K562 (cell line): ENCODE data around the gene CBFA2T3. TPM values are rescaled to one million over a fixed set of nuclear protein-coding genes. Genes with fewer than 3 reads are reported as not detected.

ENCODE experiments used
- BCOR ChIP-seq: fragments of 450-650 bp; IDR thresholded peaks from 2 replicates; pipeline ENCODE4 v1.6.1; 2016
- CREM ChIP-seq: IDR thresholded peaks from 2 replicates; pipeline ENCODE4 v1.6.1; 2014; ENCODE audit warnings: antibody characterized with exemption, low read depth
- EP400 ChIP-seq: fragments of 450-650 bp; IDR thresholded peaks from 2 replicates; pipeline ENCODE4 v1.6.1; 2017; ENCODE audit warnings: antibody characterized with exemption, mild to moderate bottlenecking, moderate library complexity
- HLTF ChIP-seq: fragments of 450-650 bp; IDR thresholded peaks from 2 replicates; pipeline ENCODE4 v1.6.1; 2016
- HMG20A ChIP-seq: fragments of 450-650 bp; formaldehyde crosslinking; conservative IDR thresholded peaks from 2 replicates; pipeline ENCODE4 v1.4.0; 2020; ENCODE audit warnings: mild to moderate bottlenecking, mixed read lengths
- ID3 ChIP-seq, 2 experiments: fragments of 250-450 bp in 1 of 2; fragments of 450-650 bp in 1 of 2; sonication (Bioruptor Pico) in 1 of 2; IDR thresholded peaks; 2 replicates each; pipeline versions ENCODE4 v1.6.1 to v1.8.0; 2016 to 2021; ENCODE audit warnings: mild to moderate bottlenecking in 2 of 2, moderate library complexity in 2 of 2, missing compliant biosample characterization in 1 of 2, missing genetic modification characterization in 1 of 2
- ILK ChIP-seq: fragments of 450-650 bp; IDR thresholded peaks from 2 replicates; pipeline ENCODE4 v1.6.1; 2016; ENCODE audit warnings: missing genetic modification characterization, low read depth, mild to moderate bottlenecking, missing compliant biosample characterization, moderate library complexity, borderline replicate concordance
- MAFK ChIP-seq: IDR thresholded peaks from 2 replicates; pipeline ENCODE4 v1.6.1; 2011; ENCODE audit warnings: low read length, improper control_type of control experiment
- MCM2 ChIP-seq: fragments of 450-650 bp; IDR thresholded peaks from 2 replicates; pipeline ENCODE4 v1.6.1; 2017; ENCODE audit warnings: low read depth, mild to moderate bottlenecking
- PHF20 ChIP-seq: fragments of 450-650 bp; IDR thresholded peaks from 2 replicates; pipeline ENCODE4 v1.6.1; 2018; ENCODE audit not compliant: partially characterized antibody
- RBBP5 ChIP-seq: fragments of 200-600 bp; sonication (generic); IDR thresholded peaks from 2 replicates; pipeline ENCODE4 v1.6.1; 2012; ENCODE audit warnings: borderline replicate concordance, mild to moderate bottlenecking, low read length, control low read depth, inconsistent platforms; ENCODE audit not compliant: insufficient read depth, poor library complexity, severe bottlenecking
- SNAPC5 ChIP-seq: fragments of 250-450 bp; sonication (Bioruptor Pico); IDR thresholded peaks from 2 replicates; pipeline ENCODE4 v1.8.0; 2021; ENCODE audit warnings: moderate library complexity, mild to moderate bottlenecking, inconsistent platforms
- STAT5B ChIP-seq: fragments of 250-450 bp; sonication (Bioruptor Pico); IDR thresholded peaks from 2 replicates; pipeline ENCODE4 v1.8.0; 2021; ENCODE audit warnings: mild to moderate bottlenecking, inconsistent platforms
- ZFP36 ChIP-seq: fragments of 150-350 bp; IDR thresholded peaks from 2 replicates; pipeline ENCODE4 v1.6.1; 2018; ENCODE audit warnings: low read length, low read depth; ENCODE audit not compliant: partially characterized antibody
- ZNF174 ChIP-seq: fragments of 250-450 bp; sonication (Bioruptor Pico); IDR thresholded peaks from 2 replicates; pipeline ENCODE4 v1.4.0; 2020; ENCODE audit warnings: mild to moderate bottlenecking
- ZNF695 ChIP-seq: fragments of 450-650 bp; formaldehyde crosslinking; IDR thresholded peaks from 2 replicates; pipeline ENCODE4 v1.4.0; 2020; ENCODE audit warnings: mild to moderate bottlenecking, moderate library complexity
- ZNF780A ChIP-seq: fragments of 250-450 bp; sonication (Bioruptor Pico); IDR thresholded peaks from 2 replicates; pipeline ENCODE4 v1.5.0; 2021; ENCODE audit warnings: mild to moderate bottlenecking
- polyA plus RNA-seq, 8 experiments: library from polyadenylated mRNA; depleted of rRNA in 4 of 8; stranded (reverse) in 5 of 8; unstranded in 3 of 8; fragments of >200 nt; fragmentation: Nextera tagmentation in 2 of 8; fragmentation: Illumina TruSeq in 1 of 8; extraction: Ambion mirVana in 2 of 8; extraction: Trizol in 1 of 8; gene quantifications; 2 replicates each; pipeline versions ENCODE4 v1.2.1 to v1.2.3, GENCODE V29; 2011 to 2014; ENCODE audit warnings: inconsistent platforms in 1 of 8, missing spikeins in 1 of 8
- total RNA-seq, 7 experiments: library from RNA; depleted of rRNA in 6 of 7; stranded (reverse); fragments of >200 nt in 6 of 7; fragmentation: Illumina TruSeq in 2 of 7; extraction: Trizol in 2 of 7; gene quantifications; 2 replicates each; pipeline versions ENCODE4 v1.2.1 to v1.2.3, GENCODE V29; 2011 to 2021; ENCODE audit warnings: low replicate concordance in 1 of 7
- TF ChIP-seq, protein P1 (sequence below), 2 experiments: fragments of 450-650 bp in 1 of 2; sonication (generic) in 1 of 2; formaldehyde crosslinking in 1 of 2; IDR thresholded peaks; 2 replicates each; pipeline versions ENCODE4 v1.7.1 to v1.9.0; 2016 to 2022; ENCODE audit warnings: inconsistent platforms in 1 of 2, mild to moderate bottlenecking in 1 of 2, missing genetic modification reagents in 1 of 2

CBFA2T3 gene
- total and polyA plus RNA-seq, 9 of the 15 experiments (the other 6 are each of a cell fraction or from before 2014, with no cell fraction given) = 2.3 to 145 (median 6.7) TPM

GRCh38 chr16:89004209-89004831, 27.3 kb upstream of the CBFA2T3 start (continued):
- TF ChIP-seq EP400 (peak; percentile 90), MAFK (peak; percentile 46; the same call in 1 of the 2 replicates), ZFP36 (no peak), ZNF780A (CRISPR knock-in tag) (no peak), ZNF695 (no peak), BCOR (peak; percentile 100), SNAPC5 (CRISPR knock-in tag) (no peak), CREM (peak; percentile 93), ID3 (CRISPR knock-in tag; IDR thresholded peaks at IDR 0.05) (no peak), ID3 (tag; IDR thresholded peaks at IDR 0.05) (peak; percentile 98), ZNF174 (CRISPR knock-in tag) (no peak), HMG20A (peak; percentile 67; the same call in 1 of the 2 replicates), STAT5B (CRISPR knock-in tag) (no peak), RBBP5 (peak; percentile 67), MCM2 (no peak), HLTF (peak; percentile 80), ILK (tag) (0 out of 2 replicates have a peak, but pooled peaks have one; percentile 55), PHF20 (peak; percentile 79)
- TF ChIP-seq, protein P1, sequence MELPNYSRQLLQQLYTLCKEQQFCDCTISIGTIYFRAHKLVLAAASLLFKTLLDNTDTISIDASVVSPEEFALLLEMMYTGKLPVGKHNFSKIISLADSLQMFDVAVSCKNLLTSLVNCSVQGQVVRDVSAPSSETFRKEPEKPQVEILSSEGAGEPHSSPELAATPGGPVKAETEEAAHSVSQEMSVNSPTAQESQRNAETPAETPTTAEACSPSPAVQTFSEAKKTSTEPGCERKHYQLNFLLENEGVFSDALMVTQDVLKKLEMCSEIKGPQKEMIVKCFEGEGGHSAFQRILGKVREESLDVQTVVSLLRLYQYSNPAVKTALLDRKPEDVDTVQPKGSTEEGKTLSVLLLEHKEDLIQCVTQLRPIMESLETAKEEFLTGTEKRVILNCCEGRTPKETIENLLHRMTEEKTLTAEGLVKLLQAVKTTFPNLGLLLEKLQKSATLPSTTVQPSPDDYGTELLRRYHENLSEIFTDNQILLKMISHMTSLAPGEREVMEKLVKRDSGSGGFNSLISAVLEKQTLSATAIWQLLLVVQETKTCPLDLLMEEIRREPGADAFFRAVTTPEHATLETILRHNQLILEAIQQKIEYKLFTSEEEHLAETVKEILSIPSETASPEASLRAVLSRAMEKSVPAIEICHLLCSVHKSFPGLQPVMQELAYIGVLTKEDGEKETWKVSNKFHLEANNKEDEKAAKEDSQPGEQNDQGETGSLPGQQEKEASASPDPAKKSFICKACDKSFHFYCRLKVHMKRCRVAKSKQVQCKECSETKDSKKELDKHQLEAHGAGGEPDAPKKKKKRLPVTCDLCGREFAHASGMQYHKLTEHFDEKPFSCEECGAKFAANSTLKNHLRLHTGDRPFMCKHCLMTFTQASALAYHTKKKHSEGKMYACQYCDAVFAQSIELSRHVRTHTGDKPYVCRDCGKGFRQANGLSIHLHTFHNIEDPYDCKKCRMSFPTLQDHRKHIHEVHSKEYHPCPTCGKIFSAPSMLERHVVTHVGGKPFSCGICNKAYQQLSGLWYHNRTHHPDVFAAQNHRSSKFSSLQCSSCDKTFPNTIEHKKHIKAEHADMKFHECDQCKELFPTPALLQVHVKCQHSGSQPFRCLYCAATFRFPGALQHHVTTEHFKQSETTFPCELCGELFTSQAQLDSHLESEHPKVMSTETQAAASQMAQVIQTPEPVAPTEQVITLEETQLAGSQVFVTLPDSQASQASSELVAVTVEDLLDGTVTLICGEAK (IDR thresholded peaks at IDR 0.05) = no peak; the same call in 1 of the 2 replicates
- TF ChIP-seq, protein P1 (CRISPR knock-in tag; IDR thresholded peaks at IDR 0.05) = no peak
